DMS79 (cell line): ENCODE data around the gene DNAI2.
"Not testable (repeated sequence)": the region's sequence is repeated elsewhere in the genome, so short reads cannot be mapped to it uniquely, and the experiment has no call there.

Experiments used
- DNase-seq: peaks from one replicate; lab custom pipeline; 2025; lab: John Stamatoyannopoulos, UW

The DNAI2 gene

DNA sequence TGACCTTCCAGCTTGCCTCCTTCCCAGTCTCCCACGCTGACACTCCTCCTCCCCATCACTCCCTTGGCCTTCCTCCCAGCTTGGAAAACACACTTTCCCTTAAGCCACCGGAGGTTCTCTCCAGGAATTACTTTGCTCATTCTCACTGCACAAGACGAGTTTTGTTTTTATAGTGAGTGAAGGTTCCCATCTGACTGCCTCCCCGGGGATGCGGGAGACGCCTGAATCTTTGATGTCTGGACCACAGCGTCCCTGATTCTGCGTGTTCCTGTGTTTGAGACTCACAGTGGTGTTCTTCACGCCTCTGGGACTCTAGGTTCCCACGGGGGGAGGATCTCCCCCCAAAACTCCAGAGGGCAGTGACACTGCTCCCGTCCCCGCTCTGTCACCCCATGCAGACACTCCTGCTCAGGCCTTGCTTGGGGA is 2.0 kb downstream of the DNAI2 start:
- DNase-seq, result no peak

DNA sequence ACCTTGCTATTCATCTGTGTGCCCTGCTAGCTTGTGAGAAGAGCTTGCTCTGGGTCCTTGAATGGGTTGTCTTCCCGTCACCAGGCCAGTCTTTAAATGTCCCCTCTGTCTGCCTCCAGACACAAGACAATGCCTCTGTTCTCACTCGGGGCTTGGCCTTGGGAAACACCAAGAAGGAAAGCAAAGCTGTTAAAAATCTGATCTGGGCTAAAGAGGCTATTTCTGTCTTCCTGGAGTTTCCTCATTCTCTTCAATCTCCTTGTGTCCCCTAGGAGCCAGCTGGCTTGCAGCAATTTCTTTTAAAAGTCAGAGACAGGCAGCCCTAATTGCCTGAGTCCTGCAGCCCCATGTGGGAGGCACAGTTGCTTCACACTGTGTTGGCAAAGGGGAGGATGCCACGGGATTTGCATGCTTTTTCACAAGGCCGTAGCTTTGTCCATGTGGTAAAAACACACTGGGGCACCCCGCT is 2.5 kb downstream of the DNAI2 start:
- DNase-seq, result no peak

DNA sequence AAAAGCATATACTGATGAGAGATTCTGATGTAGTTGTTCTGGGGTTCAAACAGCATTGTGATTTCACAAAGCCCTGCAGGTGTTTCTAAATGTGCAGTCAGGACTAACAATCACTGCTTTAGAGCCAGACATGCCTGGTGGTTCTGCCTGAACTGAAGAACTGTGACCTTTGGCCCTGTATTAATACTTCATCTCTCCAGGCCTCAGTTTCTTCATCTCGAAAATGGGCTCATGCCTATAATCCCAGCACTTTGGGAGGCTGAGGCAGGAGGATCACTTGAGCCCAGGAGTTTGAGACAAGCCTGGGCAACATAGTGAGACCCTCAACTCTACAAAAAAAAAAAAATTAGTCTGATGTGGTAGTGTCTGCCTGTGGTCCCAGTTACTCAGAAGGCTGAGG is 3.9 kb downstream of the DNAI2 start:
- DNase-seq, result no peak

DNA sequence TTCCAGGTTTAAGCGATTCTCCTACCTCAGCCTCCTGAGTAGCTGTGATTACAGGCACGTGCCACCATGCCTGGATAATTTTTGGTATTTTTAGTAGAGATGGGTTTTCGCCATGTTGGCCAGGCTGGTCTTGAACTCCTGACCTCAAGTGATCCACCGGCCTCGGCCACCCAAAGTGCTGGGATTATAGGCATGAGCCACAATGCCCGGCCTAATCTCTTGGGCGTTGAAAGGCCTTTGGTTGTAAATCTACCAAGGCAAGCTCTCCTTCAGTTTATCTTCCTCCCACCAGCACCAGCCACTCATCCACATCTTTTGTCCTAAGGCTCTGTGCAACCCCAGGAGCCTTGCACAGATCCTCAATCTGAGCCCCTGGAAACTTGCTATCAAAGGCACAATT is 5.6 kb downstream of the DNAI2 start:
- DNase-seq, result not testable (repeated sequence)

GRCh38 chr17:74280093-74280513 is 6.1 kb downstream of the DNAI2 start:
- no peak for DNase-seq

GRCh38 chr17:74281799-74282198 is 7.8 kb downstream of the DNAI2 start:
- DNase-seq, result no peak

GRCh38 chr17:74282274-74282586 is 8.2 kb downstream of the DNAI2 start:
- not testable (repeated sequence) for DNase-seq

DNA sequence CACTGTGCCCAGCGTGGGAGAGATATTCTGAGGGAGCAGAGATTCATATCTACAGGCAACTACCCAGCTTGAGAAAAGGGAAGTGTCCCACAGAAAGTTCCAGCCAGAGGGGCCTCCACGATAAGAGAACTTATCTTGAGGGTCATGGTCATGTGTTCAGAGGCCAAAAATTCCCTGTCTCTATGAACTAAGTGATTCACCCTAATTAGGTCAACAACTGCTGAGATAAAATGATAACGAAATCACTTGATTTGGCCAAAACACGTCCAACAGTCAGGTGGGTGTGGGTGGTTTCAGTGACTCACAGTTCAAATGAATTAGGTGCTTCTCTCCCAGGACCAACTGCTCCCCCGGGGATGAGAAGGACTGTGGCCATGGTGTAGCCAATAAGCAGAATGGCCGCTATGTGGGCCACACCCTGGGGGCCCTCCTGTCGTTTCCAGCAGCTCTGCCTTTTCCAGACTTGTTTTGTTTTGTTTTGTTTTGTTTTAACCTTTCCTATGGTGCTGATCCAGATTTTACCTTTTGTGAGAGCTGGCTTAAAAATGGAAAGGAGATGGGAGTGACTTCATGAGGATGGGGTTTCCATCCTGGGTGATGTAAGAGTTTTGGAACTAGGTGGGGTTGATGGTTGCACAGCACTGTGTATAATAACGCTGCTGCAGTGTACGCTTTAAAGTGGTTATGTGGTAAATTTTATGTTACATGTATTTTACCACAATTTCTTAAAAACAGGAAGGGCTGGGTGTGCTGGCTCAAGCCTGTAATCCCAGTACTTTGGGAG is 8.7 kb downstream of the DNAI2 start:
- no peak for DNase-seq

DNA sequence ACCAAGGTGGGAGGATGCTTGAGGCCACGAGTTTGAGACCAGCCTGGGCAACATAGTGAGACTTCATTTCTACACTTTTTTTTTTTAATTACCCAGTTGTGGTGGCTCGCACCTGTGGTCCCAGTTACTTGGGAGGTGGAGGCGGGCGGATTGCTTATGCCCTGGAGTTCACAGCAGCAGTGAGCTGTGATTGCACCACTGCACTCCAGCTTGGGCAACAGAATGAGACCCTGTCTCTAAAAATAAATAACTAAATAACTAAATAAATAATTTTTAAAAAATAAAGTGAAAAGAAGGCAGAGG is 9.3 kb downstream of the DNAI2 start:
- no peak for DNase-seq

GRCh38 chr17:74287031-74287602 is 13.1 kb downstream of the DNAI2 start:
- no peak for DNase-seq

DNA sequence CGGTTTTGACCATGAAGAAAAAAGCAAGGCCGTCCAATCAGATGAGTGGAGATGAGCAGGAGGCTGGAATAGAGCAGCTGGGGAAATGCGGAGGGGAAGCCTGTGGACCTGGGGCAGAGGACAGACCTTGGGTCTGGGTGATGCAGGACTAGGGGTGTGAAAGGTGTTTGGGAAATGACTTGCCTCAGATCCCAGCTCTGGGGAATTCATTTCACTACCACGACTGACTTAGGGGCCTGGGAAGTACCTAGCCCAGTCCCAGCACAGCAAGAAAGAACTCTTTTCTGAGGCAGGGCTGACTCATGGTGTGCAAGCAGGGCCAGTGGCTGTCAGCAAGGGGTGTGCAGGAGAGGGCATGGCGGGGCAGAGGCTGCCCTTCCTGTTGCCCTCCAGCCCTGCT is 14.8 kb downstream of the DNAI2 start:
- DNase-seq, result no peak

DNA sequence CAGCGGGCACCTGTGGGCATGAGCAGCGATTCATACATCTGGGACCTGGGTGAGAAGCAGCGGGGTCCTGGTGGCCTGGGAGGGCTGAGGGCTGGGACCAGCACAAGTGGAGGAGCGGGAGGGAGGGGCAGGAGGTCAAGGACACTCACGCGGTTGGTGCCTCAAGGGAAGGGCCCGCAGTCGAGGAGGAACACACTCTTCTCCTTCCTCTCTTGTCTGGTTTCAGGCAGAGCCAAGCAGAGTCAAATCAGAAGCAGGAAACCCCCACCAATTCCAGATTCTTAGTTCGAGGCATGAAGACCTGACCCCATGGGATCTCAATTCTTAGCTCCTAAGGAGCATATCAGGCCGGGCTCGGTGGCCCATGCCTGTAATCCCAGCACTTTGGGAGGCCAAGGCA is 15.7 kb downstream of the DNAI2 start:
- no peak for DNase-seq

GRCh38 chr17:74290340-74290739 is 16.3 kb downstream of the DNAI2 start:
- DNase-seq, result no peak

GRCh38 chr17:74292495-74292894 is 18.5 kb downstream of the DNAI2 start:
- no peak for DNase-seq

DNA sequence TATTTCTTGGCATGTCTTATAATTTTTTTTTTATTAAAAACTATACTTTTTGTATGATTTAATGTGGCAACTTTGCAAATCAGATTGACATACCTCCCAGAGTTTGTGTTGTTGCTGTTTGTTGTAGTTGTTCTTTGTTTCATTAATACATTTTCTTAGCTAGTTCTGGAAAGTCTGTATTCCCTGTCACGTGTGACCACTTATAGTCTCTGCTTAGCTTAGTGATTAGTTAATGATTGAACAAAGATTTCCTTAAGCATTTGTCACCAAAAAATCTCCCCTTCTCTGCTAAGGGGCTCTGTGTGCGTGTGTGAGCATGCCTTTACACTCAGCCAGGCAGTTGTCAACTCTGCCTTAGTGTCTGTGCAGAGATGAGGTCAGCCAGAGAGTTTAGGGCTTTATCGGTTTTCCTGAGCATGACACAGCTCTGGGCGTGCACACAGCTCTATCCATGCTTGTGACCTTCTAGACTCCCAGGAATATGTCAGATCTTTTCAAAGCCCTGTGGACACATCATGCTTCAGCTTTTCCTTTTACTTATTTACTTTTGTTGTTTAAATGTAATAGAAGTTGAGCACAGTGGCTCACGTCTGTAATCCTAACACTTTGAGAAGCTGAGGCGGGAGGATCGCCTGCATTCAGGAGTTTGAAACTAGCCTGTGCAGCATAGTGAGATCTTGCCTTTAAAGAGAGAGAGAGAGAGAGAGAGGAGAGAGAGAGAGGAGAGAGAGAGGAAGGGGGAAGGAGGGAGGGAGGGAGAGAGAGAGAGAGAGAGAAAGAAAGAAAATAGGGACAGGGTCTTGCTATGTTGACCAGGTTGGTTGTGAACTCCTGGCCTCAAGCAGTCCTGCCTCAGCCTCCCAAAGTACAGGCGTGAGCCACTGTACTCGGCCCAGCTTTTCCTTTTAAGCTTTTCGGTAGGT is 21.9 kb downstream of the DNAI2 start:
- no peak for DNase-seq

GRCh38 chr17:74296548-74296936 is 22.5 kb downstream of the DNAI2 start:
- DNase-seq, result peak; percentile 3

- no peak for DNase-seq
Observed at GRCh38 chr17:74297941-74298340, 23.9 kb downstream of the DNAI2 start.

DNA sequence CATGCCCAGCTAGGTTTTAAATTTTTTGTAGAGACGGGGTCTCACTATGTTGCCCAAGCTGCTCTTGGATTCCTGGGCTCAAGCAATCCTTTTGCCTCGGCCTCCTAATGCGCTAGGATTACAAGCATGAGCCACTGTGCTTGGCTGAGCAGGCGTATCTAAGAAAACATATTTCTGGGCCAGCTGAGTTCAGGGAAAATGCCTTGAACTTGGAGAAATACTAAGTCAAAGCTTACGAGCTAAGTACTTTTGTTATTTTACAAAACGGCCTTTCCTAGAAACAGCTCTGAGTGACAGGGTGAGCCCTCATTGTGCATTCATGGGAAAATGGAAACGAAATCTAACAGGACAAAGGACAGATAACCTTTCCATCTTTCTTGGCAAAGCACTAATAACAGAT is 24.7 kb downstream of the DNAI2 start:
- no peak for DNase-seq

DNA sequence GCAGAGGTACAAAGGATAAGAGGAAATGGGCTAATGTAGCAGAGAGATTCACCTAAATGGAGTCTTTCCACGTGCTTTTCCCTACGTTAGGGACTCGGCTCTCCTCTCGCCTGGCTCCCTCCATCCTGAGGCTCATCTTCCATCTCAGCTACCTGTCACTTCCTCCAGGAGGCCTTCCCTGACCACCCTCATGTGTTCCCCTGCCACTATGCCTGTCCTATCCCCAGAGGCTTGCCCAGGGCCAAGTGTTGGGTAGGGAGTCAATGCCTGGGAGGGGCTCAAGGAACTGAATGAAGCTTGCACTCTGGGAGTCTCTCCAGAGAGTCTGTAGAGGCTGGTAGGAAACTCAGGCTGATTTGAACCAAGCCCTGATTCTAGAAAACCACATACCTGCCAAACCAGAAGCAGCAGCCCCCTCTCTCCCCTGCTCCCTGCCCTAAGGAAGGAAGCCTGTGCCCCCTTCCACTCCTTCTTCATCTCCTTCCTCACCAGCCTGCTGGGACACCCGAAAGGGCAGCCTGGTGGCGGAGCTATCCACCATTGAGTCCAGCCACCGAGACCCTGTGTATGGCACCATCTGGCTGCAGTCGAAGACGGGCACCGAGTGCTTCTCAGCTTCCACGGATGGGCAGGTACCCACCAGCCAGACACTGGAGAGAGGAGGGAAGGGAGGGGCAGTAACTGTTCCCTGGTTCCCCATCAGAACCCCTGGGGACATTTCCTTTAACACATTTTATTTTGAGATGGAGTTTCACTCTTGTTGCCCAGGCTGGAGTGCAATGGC is 25.4 kb downstream of the DNAI2 start:
- DNase-seq, result no peak

GRCh38 chr17:74303305-74303704 is 29.3 kb downstream of the DNAI2 start:
- peak; percentile 25 for DNase-seq

GRCh38 chr17:74304184-74304583 is 30.1 kb downstream of the DNAI2 start:
- DNase-seq, result no peak
